Measurements from ENCODE around the gene PHF1. TPM values are rescaled to one million over a fixed set of nuclear protein-coding genes. Genes with fewer than 3 reads are reported as not detected.
A peak's percentile ranks its signal among the peaks of the same experiment; 100 is the strongest.

Gene PHF1

DNA sequence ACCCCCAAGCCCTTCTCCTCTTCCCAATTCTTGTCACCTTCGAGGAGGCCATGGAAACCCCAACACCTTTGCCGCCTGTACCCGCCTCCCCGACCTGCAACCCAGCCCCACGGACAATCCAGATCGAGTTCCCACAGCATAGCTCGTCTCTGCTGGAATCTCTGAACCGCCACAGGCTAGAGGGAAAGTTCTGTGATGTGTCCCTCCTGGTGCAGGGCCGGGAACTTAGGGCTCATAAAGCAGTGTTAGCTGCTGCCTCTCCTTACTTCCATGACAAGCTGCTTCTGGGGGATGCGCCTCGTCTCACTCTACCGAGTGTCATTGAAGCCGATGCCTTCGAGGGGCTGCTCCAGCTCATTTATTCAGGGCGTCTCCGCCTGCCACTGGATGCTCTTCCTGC, 44.2 kb downstream of the PHF1 start:
- peak overlapping the region; percentile 90 for H3K4me3 ChIP-seq (ENCODE audit: low read length)
- H3K4ac ChIP-seq (ENCODE audit: low read depth, low read length): no peak overlapping the region
- H3K56ac ChIP-seq (ENCODE audit: low read length): peak overlapping the region; percentile 90
- no peak overlapping the region for H2BK120ac ChIP-seq (ENCODE audit: low read depth, low read length)
- peak; percentile 6 for DNase-seq
- no peaks in the 10 kb centered on the region for H3K27me3 ChIP-seq (ENCODE audit: insufficient read depth, low read length, poor library complexity)
- H2BK5ac ChIP-seq (ENCODE audit: low read length): no peak overlapping the region
- peak overlapping the region; percentile 74 for H3K4me2 ChIP-seq (ENCODE audit: low read length)
- H3K23ac ChIP-seq (ENCODE audit: low read length): no peak overlapping the region
- no peak overlapping the region for H3K27ac ChIP-seq (ENCODE audit: low read depth, low read length)
- H4K8ac ChIP-seq (ENCODE audit: low read depth, low read length): no peak overlapping the region
- H4K5ac ChIP-seq (ENCODE audit: low read length): no peak overlapping the region
- H3K4me1 ChIP-seq (ENCODE audit: control insufficient read depth, low read depth, low read length): peaks cover 3% of the 10 kb centered on the region
- no peak overlapping the region for H2BK15ac ChIP-seq (replicated peaks; ENCODE audit: low read depth)
- H3K18ac ChIP-seq (ENCODE audit: low read length): no peak overlapping the region
- H3K36me3 ChIP-seq (ENCODE audit: control insufficient read depth, insufficient read depth, low read length): peaks cover 4% of the 10 kb centered on the region
- peak overlapping the region; percentile 2 for H2AK5ac ChIP-seq (ENCODE audit: low read length)
- H3K79me2 ChIP-seq (ENCODE audit: control insufficient read depth, insufficient read depth, low read length): peaks cover 8% of the 10 kb centered on the region
- no CpG with 5 or more reads among the region's 16 CpGs for WGBS (ENCODE audit: extremely low coverage, insufficient coverage, low lambda C conversion rate)
- H3K79me1 ChIP-seq (ENCODE audit: low read length): peaks cover 17% of the 10 kb centered on the region
- H3K9ac ChIP-seq (ENCODE audit: low read length): peak overlapping the region; percentile 89

DNA sequence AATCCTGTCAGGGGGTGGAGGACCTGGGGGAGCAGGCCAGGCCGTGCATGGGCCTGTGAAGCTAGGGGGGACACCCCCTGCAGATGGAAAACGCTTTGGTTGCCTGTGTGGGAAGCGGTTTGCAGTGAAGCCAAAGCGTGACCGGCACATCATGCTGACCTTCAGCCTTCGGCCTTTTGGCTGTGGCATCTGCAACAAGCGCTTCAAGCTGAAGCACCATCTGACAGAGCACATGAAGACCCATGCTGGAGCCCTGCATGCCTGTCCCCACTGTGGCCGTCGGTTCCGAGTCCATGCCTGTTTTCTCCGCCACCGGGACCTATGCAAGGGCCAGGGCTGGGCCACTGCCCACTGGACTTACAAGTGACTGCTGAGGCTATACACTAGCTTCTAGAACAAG, 45.3 kb downstream of the PHF1 start:
- no peak overlapping the region for H3K18ac ChIP-seq (ENCODE audit: low read length)
- H3K23ac ChIP-seq (ENCODE audit: low read length): no peak overlapping the region
- peaks cover 8% of the 10 kb centered on the region for H3K79me2 ChIP-seq (ENCODE audit: control insufficient read depth, insufficient read depth, low read length)
- no peak overlapping the region for H3K27ac ChIP-seq (ENCODE audit: low read depth, low read length)
- H3K4me3 ChIP-seq (ENCODE audit: low read length): no peak overlapping the region
- no peak overlapping the region for H2AK5ac ChIP-seq (ENCODE audit: low read length)
- peaks cover 4% of the 10 kb centered on the region for H3K36me3 ChIP-seq (ENCODE audit: control insufficient read depth, insufficient read depth, low read length)
- peaks cover 17% of the 10 kb centered on the region for H3K79me1 ChIP-seq (ENCODE audit: low read length)
- H3K4me1 ChIP-seq (ENCODE audit: control insufficient read depth, low read depth, low read length): peaks cover 3% of the 10 kb centered on the region
- H4K5ac ChIP-seq (ENCODE audit: low read length): no peak overlapping the region
- no peak overlapping the region for H3K56ac ChIP-seq (ENCODE audit: low read length)
- no peak overlapping the region for H2BK5ac ChIP-seq (ENCODE audit: low read length)
- no peak overlapping the region for H3K4me2 ChIP-seq (ENCODE audit: low read length)
- DNase-seq: no peak
- no peak overlapping the region for H3K4ac ChIP-seq (ENCODE audit: low read depth, low read length)
- no peak overlapping the region for H2BK15ac ChIP-seq (replicated peaks; ENCODE audit: low read depth)
- no peak overlapping the region for H2BK120ac ChIP-seq (ENCODE audit: low read depth, low read length)
- H3K27me3 ChIP-seq (ENCODE audit: insufficient read depth, low read length, poor library complexity): no peaks in the 10 kb centered on the region
- WGBS (ENCODE audit: extremely low coverage, insufficient coverage, low lambda C conversion rate): no CpG with 5 or more reads among the region's 12 CpGs
- H3K9ac ChIP-seq (ENCODE audit: low read length): no peak overlapping the region
- no peak overlapping the region for H4K8ac ChIP-seq (ENCODE audit: low read depth, low read length)

DNA sequence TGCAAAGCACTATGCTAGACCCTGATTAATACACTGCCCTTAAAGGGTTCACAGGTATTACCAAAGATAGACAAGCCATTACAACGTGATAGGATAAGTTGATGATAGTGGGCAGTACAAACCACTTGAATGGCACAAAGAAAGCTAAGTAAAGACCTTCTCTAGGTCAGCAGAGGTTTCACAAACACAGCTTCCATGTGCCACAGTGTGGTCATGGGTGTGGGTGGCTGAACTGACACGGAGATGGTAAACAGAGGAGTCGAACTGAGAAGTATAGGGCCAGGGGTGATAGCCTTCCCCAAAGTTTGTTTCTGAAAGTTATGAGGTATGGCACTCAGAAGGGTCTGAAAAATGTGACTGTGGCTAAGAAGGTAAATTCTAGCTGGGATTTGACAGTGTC, 47.9 kb downstream of the PHF1 start:
- Histone ChIP-seq H3K27ac (ENCODE audit: low read depth, low read length) (no peak overlapping the region), H4K8ac (ENCODE audit: low read depth, low read length) (no peak overlapping the region), H3K9ac (ENCODE audit: low read length) (no peak overlapping the region), H3K4me1 (ENCODE audit: control insufficient read depth, low read depth, low read length) (peaks cover 3% of the 10 kb centered on the region), H2BK120ac (ENCODE audit: low read depth, low read length) (no peak overlapping the region), H3K79me1 (ENCODE audit: low read length) (peaks cover 17% of the 10 kb centered on the region), H3K23ac (ENCODE audit: low read length) (no peak overlapping the region), H3K4me3 (ENCODE audit: low read length) (no peak overlapping the region), H4K5ac (ENCODE audit: low read length) (no peak overlapping the region), H3K36me3 (ENCODE audit: control insufficient read depth, insufficient read depth, low read length) (peaks cover 4% of the 10 kb centered on the region), H3K4ac (ENCODE audit: low read depth, low read length) (no peak overlapping the region), H2BK5ac (ENCODE audit: low read length) (no peak overlapping the region), H3K56ac (ENCODE audit: low read length) (no peak overlapping the region), H3K4me2 (ENCODE audit: low read length) (no peak overlapping the region), H3K79me2 (ENCODE audit: control insufficient read depth, insufficient read depth, low read length) (peaks cover 8% of the 10 kb centered on the region), H3K27me3 (ENCODE audit: insufficient read depth, low read length, poor library complexity) (no peaks in the 10 kb centered on the region), H3K18ac (ENCODE audit: low read length) (no peak overlapping the region), H2AK5ac (ENCODE audit: low read length) (no peak overlapping the region), H2BK15ac (replicated peaks; ENCODE audit: low read depth) (no peak overlapping the region)
- WGBS (ENCODE audit: extremely low coverage, insufficient coverage, low lambda C conversion rate): no CpG with 5 or more reads among the region's 3 CpGs
- no peak for DNase-seq

DNA sequence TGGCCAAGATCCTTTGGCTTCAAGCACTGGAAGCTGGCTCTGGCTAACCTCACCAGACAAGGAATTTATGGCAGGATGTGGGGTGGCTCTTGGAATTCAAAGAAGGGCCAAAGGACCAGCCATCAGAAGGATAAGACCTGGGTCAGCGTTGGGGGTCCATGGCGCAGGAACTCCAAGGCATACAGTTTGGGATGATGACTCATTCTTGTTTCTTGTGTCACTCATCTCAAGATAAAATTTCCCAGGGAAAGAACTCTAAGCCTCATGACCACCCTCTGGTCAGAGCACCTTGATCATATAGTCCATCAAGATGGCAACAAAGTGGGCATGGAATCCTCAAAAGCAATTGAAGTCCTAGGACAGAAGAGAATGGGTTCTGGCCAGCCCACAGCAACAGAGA, 48.4 kb downstream of the PHF1 start:
- Histone ChIP-seq H3K79me1 (ENCODE audit: low read length) (peaks cover 17% of the 10 kb centered on the region), H3K4me1 (ENCODE audit: control insufficient read depth, low read depth, low read length) (peaks cover 3% of the 10 kb centered on the region), H4K8ac (ENCODE audit: low read depth, low read length) (no peak overlapping the region), H3K27ac (ENCODE audit: low read depth, low read length) (no peak overlapping the region), H2BK5ac (ENCODE audit: low read length) (no peak overlapping the region), H3K18ac (ENCODE audit: low read length) (no peak overlapping the region), H2AK5ac (ENCODE audit: low read length) (no peak overlapping the region), H3K36me3 (ENCODE audit: control insufficient read depth, insufficient read depth, low read length) (peaks cover 4% of the 10 kb centered on the region), H3K4ac (ENCODE audit: low read depth, low read length) (no peak overlapping the region), H2BK15ac (replicated peaks; ENCODE audit: low read depth) (no peak overlapping the region), H4K5ac (ENCODE audit: low read length) (no peak overlapping the region), H3K23ac (ENCODE audit: low read length) (no peak overlapping the region), H3K56ac (ENCODE audit: low read length) (no peak overlapping the region), H3K27me3 (ENCODE audit: insufficient read depth, low read length, poor library complexity) (no peaks in the 10 kb centered on the region), H3K9ac (ENCODE audit: low read length) (no peak overlapping the region), H3K4me3 (ENCODE audit: low read length) (no peak overlapping the region), H3K79me2 (ENCODE audit: control insufficient read depth, insufficient read depth, low read length) (peaks cover 8% of the 10 kb centered on the region), H2BK120ac (ENCODE audit: low read depth, low read length) (no peak overlapping the region), H3K4me2 (ENCODE audit: low read length) (no peak overlapping the region)
- no peak for DNase-seq
- no CpG with 5 or more reads among the region's 2 CpGs for WGBS (ENCODE audit: extremely low coverage, insufficient coverage, low lambda C conversion rate)

Small RNAs within 50 kb of the gene (small RNA-seq; reads per million reads assigned to genes)
- gene RPL35AP4 (ENCODE audit: insufficient read depth) (not detected), gene ZBTB9 (ENCODE audit: insufficient read depth) (not detected)
